GM20431 (cell line): Measurements from ENCODE around the gene SMIM3.

Experiments
- in situ Hi-C: fragments of 300-500 bp; cut with MseI, MboI; formaldehyde crosslinking; loops from one replicate; pipeline ENCODE4 v1.15.0; 2020; ENCODE audit warnings: low sequenced_read_pairs; ENCODE audit not compliant: unreplicated experiment

SMIM3 gene

GRCh38 chr5:150764530-150764929, 14.0 kb upstream of the SMIM3 start:
- in situ Hi-C loops = no loop called here

GRCh38 chr5:150765011-150765798, 13.4 kb upstream of the SMIM3 start:
- in situ Hi-C loops = no loop called here

GRCh38 chr5:150765799-150766169, 12.8 kb upstream of the SMIM3 start:
- in situ Hi-C loops = no loop called here

GRCh38 chr5:150766251-150766650, 12.3 kb upstream of the SMIM3 start:
- in situ Hi-C loops = no loop called here

- in situ Hi-C loops = no loop called here
Measured at GRCh38 chr5:150771034-150771795, 7.3 kb upstream of the SMIM3 start.

- in situ Hi-C loops = no loop called here
Measured at GRCh38 chr5:150774145-150774544, 4.4 kb upstream of the SMIM3 start.

- in situ Hi-C loops = no loop called here
Measured at GRCh38 chr5:150777685-150778084, 872 bp upstream of the SMIM3 start.

- in situ Hi-C loops = no loop called here
Measured at GRCh38 chr5:150778088-150778516, 455 bp upstream of the SMIM3 start.

GRCh38 chr5:150779397-150780186, 1.0 kb downstream of the SMIM3 start:
- in situ Hi-C loops = no loop called here

- in situ Hi-C loops = no loop called here
Measured at GRCh38 chr5:150780187-150780692, 1.7 kb downstream of the SMIM3 start.

GRCh38 chr5:150780816-150781221, 2.3 kb downstream of the SMIM3 start:
- in situ Hi-C loops = no loop called here

GRCh38 chr5:150781706-150782614, 3.4 kb downstream of the SMIM3 start:
- in situ Hi-C loops = no loop called here

- in situ Hi-C loops = no loop called here
Measured at GRCh38 chr5:150782850-150783249, 4.3 kb downstream of the SMIM3 start.

GRCh38 chr5:150783422-150783928, 4.9 kb downstream of the SMIM3 start:
- in situ Hi-C loops = no loop called here

- in situ Hi-C loops = no loop called here
Measured at GRCh38 chr5:150785950-150786349, 7.4 kb downstream of the SMIM3 start.

- in situ Hi-C loops = no loop called here
Measured at GRCh38 chr5:150786876-150787275, 8.3 kb downstream of the SMIM3 start.

GRCh38 chr5:150787656-150788055, 9.1 kb downstream of the SMIM3 start:
- in situ Hi-C loops = no loop called here

GRCh38 chr5:150788977-150789376, 10.4 kb downstream of the SMIM3 start:
- in situ Hi-C loops = no loop called here

GRCh38 chr5:150789450-150789849, 10.9 kb downstream of the SMIM3 start:
- in situ Hi-C loops = no loop called here
